Lower leg skin (tissue), 3 donors: ENCODE data around the gene SLC36A2.

Experiments used
- POLR2A ChIP-seq, 2 donors: fragments of 450-650 bp; IDR thresholded peaks; one replicate each; pipeline ENCODE4 v1.6.1; 2016 to 2017; ENCODE audit warnings: antibody characterized with exemption in 2 of 2, mild to moderate bottlenecking in 1 of 2, moderate library complexity in 1 of 2
- TF ChIP-seq, protein P1 (sequence below), 3 donors: fragments of 450-650 bp; IDR thresholded peaks; one replicate each; pipeline ENCODE4 v1.5.1; 2016; ENCODE audit warnings: antibody characterized with exemption in 3 of 3, mild to moderate bottlenecking in 3 of 3, moderate library complexity in 2 of 3

GRCh38 chr5:151298063-151298855 lies 49.1 kb downstream of the SLC36A2 start:
- TF ChIP-seq POLR2A (IDR thresholded peaks at IDR 0.05) = no peak
- TF ChIP-seq, protein P1, sequence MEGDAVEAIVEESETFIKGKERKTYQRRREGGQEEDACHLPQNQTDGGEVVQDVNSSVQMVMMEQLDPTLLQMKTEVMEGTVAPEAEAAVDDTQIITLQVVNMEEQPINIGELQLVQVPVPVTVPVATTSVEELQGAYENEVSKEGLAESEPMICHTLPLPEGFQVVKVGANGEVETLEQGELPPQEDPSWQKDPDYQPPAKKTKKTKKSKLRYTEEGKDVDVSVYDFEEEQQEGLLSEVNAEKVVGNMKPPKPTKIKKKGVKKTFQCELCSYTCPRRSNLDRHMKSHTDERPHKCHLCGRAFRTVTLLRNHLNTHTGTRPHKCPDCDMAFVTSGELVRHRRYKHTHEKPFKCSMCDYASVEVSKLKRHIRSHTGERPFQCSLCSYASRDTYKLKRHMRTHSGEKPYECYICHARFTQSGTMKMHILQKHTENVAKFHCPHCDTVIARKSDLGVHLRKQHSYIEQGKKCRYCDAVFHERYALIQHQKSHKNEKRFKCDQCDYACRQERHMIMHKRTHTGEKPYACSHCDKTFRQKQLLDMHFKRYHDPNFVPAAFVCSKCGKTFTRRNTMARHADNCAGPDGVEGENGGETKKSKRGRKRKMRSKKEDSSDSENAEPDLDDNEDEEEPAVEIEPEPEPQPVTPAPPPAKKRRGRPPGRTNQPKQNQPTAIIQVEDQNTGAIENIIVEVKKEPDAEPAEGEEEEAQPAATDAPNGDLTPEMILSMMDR (IDR thresholded peaks at IDR 0.05) = no peak
